ENCODE measurements around the gene COL27A1. TPM values are rescaled to one million over a fixed set of nuclear protein-coding genes. Genes with fewer than 3 reads are reported as not detected.

The COL27A1 gene
- total RNA-seq, 4 donors from 2014 or later, result 1.0 to 5.7 (median 3.3) TPM

DNA sequence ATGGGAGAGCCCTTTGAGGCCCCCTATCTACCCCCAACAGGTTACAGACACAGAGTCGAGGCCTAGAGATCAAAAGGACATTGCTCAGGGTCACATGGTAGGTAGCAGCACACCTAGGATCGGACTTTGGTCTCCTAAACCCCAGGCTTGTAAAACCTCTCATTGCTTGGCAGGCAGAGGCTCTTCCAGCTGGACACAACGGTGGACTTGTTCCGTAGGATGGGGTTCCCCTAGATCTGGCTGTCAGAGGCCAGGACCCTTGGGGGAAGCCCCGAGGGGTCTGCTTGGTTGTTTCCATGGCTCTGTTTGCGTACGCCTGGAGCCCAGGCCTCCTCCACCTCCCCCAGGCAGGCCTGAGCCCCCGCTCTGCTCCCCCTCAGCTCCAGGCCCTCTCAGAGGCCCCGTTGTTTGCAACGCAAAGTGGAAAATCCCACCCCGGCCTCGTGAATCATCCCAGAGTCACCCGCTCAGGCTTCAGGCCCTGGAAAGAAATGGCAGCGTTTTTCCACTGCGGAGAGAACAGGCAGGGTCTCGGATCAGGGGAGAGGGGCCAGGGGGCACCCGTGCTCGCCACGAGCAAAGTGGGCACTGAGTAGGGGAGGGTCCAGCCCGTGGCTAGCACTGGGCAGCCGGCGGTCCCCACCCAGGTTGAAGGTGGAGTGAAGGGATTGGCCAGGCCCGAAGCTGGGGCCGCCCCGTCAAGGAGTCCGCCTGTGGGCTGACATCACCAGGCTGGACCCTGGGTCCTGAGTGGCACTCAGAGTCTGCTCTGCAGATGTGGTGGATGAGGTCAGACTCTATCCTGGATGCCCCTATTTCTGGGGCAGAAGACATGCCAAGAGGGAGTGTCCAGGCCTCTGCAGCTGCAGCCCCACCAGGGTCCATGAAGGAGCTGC, 19.8 kb downstream of the COL27A1 start:
- Histone ChIP-seq H3K4me1 (peaks cover 0 to 61% (median 26%) of the 10 kb centered on the region in 3 donors), H3K4me3 (no peak overlapping the region), H3K27me3 (peaks cover 5% of the 10 kb centered on the region), H3K27ac (peak overlapping the region in 3 of 4 donors; percentile 54 to 63 (median 60)), H3K36me3 (no peaks in the 10 kb centered on the region), H3K9me3 (no peaks in the 10 kb centered on the region)
- ATAC-seq, result peak; percentile 34
- WGBS, 2 donors (ENCODE audit: low coverage in 1 of 2), result 20% methylated on average over 1 of the region's 26 CpGs; no CpG with 5 or more reads in 1 of the 2 donors
- no peak for TF ChIP-seq EP300 (IDR thresholded peaks at IDR 0.05)
- TF ChIP-seq POLR2A (IDR thresholded peaks at IDR 0.05), result no peak
- no peak for TF ChIP-seq CTCF (IDR thresholded peaks at IDR 0.05)
- no peak for TF ChIP-seq POLR2AphosphoS5 (IDR thresholded peaks at IDR 0.05)

- Histone ChIP-seq H3K4me1 (peaks cover 0 to 74% (median 39%) of the 10 kb centered on the region in 3 donors), H3K27ac (peak overlapping the region in 1 of 4 donors; percentile 60), H3K4me3 (no peak overlapping the region), H3K27me3 (peaks cover 5% of the 10 kb centered on the region), H3K9me3 (no peaks in the 10 kb centered on the region), H3K36me3 (no peaks in the 10 kb centered on the region)
- no peak for ATAC-seq
- WGBS, 2 donors (ENCODE audit: low coverage in 1 of 2), result 23 to 39% methylated on average over 5 to 8 of the region's 11 CpGs
- no peak for TF ChIP-seq POLR2A (IDR thresholded peaks at IDR 0.05)
- no peak for TF ChIP-seq POLR2AphosphoS5 (IDR thresholded peaks at IDR 0.05)
- TF ChIP-seq CTCF (IDR thresholded peaks at IDR 0.05), result no peak
These were observed 21.4 kb downstream of the COL27A1 start for GRCh38 chr9:114176624-114177291.

DNA sequence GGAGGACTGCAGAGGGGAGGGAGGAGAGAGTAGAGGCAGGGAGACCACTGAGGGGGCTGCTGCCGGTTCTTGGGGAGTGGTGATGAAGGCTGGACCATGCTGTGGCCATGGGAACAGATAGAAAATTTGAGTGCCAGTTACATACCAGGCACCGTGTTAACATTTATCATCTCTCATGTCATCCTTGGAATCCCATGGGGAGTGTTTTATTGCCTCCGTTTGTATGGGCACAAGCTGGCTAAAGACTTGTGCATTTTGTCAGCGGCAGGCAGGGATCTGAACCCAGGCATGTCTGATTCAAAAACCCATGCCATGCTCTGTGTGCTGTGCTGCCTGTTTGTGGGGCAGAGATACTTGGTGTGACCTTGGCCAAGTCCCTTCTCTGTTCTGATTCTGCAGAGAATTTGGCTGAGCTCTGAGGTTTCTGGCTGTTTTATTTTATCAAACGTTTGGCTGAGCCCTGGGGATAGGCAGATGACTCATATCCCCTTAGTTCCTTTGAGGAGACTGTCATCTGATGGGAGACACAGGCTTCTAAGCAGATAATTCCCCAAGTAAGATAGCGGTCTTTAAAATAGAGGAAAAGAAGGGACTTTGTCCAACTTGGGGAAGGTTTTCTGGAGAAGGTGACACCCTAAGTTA, 22.2 kb downstream of the COL27A1 start:
- no peaks in the 10 kb centered on the region for H3K9me3 ChIP-seq
- WGBS, 2 donors (ENCODE audit: low coverage in 1 of 2), result 50 to 55% methylated on average over 4 of the region's 6 CpGs
- H3K4me3 ChIP-seq, result no peak overlapping the region
- peaks cover 0 to 76% (median 39%) of the 10 kb centered on the region in 3 donors for H3K4me1 ChIP-seq
- H3K36me3 ChIP-seq, result no peaks in the 10 kb centered on the region
- TF ChIP-seq POLR2A (IDR thresholded peaks at IDR 0.05) (no peak), POLR2AphosphoS5 (IDR thresholded peaks at IDR 0.05) (no peak), CTCF (IDR thresholded peaks at IDR 0.05) (no peak), EP300 (IDR thresholded peaks at IDR 0.05) (no peak)
- no peak for ATAC-seq
- peak overlapping the region in 1 of 4 donors; percentile 48 for H3K27ac ChIP-seq
- no peaks in the 10 kb centered on the region for H3K27me3 ChIP-seq

GRCh38 chr9:114178076-114178475, 22.7 kb downstream of the COL27A1 start:
- Histone ChIP-seq H3K9me3 (no peaks in the 10 kb centered on the region), H3K36me3 (no peaks in the 10 kb centered on the region), H3K4me1 (peaks cover 0 to 76% (median 39%) of the 10 kb centered on the region in 3 donors), H3K27ac (peak overlapping the region in 2 of 4 donors; percentile 32 to 48), H3K4me3 (no peak overlapping the region), H3K27me3 (no peaks in the 10 kb centered on the region)
- TF ChIP-seq EP300 (IDR thresholded peaks at IDR 0.05) (no peak), POLR2AphosphoS5 (IDR thresholded peaks at IDR 0.05) (no peak), CTCF (IDR thresholded peaks at IDR 0.05) (no peak), POLR2A (IDR thresholded peaks at IDR 0.05) (no peak)
- 68 to 84% methylated on average over 3 to 5 of the region's 8 CpGs for WGBS, 2 donors (ENCODE audit: low coverage in 1 of 2)
- ATAC-seq, result no peak
